HG03460 (cell line): Measurements from ENCODE around the gene CEP135.
"Not testable (repeated sequence)": the region's sequence is repeated elsewhere in the genome, so short reads cannot be mapped to it uniquely, and the experiment has no call there.

ENCODE experiments used
- ATAC-seq: cut with Tn5 transposase; IDR thresholded peaks from one replicate; pipeline ENCODE4 v1.9.1; 2021; ENCODE audit not compliant: unreplicated experiment

The CEP135 gene, protein sequence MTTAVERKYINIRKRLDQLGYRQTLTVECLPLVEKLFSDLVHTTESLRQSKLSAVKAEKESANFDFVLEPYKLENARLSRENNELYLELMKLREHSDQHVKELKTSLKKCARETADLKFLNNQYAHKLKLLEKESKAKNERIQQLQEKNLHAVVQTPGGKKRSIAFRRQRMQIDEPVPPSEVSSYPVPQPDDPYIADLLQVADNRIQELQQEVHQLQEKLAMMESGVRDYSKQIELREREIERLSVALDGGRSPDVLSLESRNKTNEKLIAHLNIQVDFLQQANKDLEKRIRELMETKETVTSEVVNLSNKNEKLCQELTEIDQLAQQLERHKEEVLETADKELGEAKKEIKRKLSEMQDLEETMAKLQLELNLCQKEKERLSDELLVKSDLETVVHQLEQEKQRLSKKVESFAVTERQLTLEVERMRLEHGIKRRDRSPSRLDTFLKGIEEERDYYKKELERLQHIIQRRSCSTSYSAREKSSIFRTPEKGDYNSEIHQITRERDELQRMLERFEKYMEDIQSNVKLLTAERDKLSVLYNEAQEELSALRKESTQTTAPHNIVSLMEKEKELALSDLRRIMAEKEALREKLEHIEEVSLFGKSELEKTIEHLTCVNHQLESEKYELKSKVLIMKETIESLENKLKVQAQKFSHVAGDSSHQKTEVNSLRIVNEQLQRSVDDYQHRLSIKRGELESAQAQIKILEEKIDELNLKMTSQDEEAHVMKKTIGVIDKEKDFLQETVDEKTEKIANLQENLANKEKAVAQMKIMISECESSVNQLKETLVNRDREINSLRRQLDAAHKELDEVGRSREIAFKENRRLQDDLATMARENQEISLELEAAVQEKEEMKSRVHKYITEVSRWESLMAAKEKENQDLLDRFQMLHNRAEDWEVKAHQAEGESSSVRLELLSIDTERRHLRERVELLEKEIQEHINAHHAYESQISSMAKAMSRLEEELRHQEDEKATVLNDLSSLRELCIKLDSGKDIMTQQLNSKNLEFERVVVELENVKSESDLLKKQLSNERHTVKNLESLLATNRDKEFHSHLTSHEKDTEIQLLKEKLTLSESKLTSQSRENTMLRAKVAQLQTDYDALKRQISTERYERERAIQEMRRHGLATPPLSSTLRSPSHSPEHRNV

DNA sequence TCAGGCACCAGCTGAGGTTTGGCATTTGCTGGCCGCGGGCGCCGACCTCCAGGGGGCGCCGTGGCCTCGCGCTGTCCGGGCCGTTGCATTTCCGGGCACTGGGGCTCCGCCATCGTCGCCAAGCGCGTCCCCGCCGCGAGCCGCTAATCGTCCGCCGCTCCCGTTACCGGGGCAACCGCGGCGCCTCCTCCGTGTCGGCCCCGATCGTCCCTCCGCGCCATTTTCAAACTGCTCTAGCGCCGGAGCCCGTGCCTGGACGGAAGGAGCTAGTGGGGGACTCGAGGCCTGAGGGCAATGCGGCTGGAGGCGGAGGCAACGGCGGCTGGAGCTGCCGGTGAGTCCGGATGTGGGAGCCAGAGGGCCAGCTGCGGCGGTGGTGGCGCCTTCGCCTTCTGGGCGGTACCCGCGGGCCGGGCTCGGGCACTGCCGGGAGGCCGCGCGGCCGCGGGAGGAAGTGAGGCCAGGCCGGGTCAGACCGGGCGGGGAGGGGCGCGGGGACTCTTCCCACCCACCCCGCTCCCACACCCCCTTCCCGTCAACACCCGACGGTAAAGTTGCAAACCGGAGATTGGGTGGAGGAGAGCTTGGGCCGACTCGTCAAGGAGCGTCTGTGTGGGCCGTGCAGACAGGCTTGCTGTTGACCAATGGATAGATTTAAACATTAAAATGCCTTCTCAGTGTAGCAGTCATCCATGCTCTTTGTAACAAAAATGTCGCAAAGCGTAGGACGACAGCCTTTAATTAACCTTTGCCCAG lies at the start of gene CEP135:
TSS of gene CEP135 (plus strand) at position 220 of the 756 bp plus-strand sequence. CDS start 3,186 bp downstream, outside the sequence.
- ATAC-seq: peak; percentile 64

DNA sequence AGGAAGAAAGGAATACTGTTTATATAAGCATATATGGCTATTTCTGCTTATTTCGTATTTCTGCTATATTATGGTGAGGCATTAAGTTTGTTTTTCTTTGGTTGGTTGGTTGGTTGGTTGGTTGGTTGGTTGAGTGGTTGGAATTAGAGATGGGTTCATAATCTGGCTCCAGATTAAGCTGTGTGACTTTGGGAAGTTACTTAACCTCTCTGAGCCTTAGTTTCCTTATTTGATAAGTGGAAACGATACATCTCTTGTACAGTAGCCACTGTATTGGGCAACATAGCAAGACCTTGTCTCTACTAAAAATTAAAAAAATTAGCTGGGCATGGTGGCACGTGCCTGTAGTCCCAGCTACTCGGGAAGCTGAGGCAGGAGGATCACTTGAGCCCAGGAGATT lies 46.1 kb upstream of the CEP135 start:
- ATAC-seq: no peak

DNA sequence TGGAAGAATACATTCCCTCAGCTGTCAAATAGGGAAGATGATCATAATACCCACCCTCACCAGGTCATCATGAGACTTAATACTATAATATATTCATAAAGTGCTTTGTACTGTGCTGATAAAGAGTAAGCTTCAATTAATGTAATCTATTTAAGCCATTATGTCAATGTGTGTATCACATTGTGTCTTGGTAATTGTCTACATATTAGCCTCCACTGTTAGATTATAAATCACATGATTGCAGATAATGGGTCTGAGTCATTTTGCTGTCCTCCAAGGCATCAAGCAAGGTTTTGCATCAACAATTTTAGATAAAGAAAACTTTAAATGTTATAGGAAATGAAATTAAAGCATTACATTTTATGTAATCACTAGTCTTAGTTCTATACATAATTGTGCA lies 45.2 kb upstream of the CEP135 start:
- ATAC-seq: no peak

DNA sequence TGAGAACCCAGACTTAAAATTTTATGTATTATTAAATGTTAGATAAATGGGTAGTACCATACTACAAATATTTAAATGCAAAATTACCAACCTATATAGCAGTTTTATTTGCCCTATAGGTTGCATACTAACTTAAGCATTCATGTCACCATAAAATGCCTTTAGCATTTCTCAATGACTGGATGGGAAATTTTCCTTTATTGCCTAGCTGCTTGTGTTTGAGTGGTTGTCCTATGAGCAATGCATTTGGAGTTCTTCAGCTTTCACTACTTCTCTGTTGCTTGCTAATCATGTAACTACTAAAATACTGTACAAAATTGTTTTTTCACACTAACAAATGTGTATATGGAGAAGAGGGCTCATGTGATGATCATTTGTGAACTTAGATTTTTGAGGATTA lies 44.2 kb upstream of the CEP135 start:
- no peak for ATAC-seq

DNA sequence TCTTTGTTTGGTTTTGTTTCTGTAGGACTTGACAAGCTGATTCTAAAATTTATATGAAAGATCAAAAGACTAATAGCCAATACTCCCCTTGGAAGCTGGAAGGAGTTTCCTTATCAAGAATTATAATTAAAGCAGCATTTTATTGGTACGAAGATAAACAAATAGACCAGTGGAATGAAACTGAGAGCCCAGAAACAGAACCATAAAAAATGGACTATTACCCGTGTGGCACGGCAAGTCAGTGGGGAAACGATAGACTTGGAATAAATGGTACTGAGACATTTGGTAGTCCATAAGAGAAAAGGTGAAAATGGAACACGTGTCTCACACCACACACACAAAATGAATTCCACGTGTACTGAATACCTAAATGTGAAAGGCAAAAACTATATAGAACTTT lies 42.4 kb upstream of the CEP135 start:
- no peak for ATAC-seq

DNA sequence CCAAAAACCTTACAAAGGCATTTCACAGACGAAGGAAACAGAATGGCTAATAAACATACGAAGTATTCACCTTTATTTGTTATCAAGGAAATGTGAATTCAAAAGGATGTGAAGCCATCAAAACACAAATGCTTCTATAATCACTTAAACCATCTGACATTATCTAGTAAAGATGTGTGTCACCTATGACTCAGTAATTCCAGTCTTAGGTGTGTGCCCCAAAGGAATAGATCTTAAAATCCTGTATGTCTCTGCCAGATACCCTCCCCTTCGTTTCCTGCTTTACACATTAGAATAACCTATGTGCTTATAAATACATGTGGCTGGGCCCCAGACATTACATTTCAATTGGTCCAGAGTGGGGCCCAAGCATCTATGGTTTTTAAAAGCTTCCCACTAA lies 41.8 kb upstream of the CEP135 start:
- ATAC-seq: no peak

DNA sequence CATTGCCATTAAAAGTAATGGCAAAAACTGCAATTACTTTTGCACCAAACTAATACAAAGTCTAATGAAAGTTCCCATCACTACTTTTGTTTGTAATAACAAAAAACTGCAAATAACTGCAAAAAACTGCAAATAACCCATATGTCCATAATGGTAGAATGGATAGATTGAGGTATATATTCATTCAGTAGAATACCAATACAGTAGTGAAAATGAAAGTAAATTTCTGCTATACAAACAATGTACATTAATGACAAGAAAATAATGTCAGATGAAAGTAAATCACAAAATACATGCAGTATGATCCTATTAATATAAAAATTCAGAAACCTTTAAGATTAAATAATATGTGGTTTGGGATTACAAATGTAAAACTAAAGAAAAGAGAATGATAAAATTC lies 41.3 kb upstream of the CEP135 start:
- ATAC-seq: no peak

DNA sequence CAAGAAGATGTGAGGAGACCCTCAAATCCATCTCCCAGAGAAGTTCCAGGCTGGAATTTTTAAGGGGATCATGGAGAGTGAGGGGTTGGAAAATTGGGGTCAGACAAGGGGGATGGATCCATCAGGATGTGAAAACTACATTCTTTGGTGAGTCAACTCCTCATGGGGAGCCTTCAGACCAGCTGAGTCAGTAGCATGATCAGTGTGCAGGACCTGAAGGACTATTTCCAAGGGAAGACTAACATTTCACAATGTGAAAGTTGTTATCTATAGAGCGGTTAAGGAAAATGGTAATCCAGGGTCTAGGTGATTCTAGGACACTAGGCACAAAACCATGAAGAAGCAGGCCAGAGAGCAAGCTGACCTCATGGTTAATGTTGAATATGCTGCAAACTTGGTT lies 38.6 kb upstream of the CEP135 start:
- no peak for ATAC-seq

DNA sequence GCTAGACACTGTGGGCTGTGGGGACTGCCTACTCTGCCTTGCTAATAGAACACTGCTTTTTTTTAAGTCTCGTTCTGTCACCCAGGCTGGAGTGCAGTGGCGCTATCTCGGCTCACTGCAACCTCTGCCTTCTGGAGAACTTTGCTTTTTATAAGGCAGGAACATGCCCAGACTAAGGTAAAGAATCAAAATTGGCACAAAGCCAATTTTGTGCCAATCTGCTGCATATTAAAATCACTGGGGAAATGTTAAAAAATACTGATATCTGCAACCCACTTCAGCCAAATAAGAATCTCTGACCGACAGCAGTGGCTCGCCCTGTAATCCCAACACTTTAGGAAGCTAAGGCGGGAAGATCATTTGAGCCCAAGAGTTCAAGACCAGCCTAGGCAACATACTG lies 36.5 kb upstream of the CEP135 start:
- no peak for ATAC-seq

DNA sequence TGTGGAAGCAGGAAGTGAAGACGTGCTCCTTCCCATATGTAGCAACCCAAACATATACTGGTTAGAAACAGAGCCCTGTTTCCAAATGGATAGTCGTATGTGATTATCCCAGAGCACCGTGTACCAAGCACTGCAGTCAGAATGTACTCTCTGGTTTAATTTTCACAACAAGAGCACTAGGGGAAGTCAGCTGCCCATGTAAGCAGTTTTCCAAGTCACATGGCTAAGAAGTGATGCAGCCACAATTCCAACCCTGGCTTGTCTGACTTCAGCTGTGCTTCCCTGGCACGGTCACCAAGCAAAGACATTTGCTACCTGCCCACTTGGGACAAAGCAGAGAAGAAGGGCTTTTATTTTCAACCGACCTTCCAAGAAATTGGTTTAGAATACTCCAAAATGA lies 28.2 kb upstream of the CEP135 start:
- no peak for ATAC-seq

DNA sequence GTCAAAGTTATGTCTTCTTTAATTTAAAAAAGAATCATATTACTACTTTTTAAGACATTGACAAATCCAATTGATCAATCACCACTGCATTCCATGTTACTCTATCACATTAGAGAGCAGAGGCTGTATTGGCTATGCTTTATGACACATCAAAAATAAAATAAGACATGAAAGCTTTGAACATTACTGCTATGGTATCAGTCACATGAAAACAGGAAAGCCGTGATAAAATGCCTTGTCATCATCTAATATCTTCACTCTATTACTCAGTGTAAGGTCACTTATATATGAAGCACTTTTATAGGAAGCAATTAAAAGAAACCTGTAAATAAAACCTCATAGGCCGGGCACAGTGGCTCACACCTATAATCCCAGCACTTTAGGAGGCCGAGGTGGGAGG lies 27.7 kb upstream of the CEP135 start:
- no peak for ATAC-seq

DNA sequence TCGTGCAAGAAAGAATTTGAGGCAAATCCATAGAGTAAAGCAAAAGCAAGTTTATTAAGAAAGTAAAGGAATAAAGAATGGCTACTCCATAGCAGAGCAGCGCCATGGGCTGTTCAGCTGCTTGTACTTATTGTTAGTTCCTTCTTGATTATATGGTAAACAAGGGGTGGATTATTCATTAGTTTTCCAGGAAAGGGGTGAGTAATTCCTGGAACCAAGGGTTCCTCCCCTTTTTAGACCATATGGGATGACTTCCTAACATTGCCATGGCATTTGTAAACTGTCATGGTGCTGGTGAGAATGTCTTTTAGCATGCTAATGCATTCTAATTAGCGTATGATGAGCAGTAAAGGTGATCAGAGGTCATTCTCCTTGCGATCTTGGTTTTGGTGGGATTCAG lies 23.5 kb upstream of the CEP135 start:
- ATAC-seq: no peak

DNA sequence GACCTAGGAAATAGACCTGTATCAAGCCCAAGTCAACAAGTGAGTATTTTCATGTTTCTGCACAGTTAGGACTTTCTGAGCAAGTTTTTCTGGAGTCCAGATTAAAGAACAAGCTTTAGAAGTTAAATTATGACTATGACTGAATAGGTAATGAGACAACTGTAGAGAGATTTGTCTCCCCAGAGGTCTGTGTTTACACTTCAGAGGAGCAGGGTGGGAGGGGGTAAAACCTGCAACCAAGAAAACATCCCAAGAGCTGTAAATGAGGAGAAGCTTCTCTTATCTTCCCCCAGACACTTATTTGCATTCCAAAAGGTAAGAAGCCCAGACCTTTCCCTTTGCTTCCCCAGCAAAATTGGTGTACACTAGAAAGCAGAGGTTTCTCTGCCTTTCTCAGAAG lies 22.1 kb upstream of the CEP135 start:
- ATAC-seq: no peak

DNA sequence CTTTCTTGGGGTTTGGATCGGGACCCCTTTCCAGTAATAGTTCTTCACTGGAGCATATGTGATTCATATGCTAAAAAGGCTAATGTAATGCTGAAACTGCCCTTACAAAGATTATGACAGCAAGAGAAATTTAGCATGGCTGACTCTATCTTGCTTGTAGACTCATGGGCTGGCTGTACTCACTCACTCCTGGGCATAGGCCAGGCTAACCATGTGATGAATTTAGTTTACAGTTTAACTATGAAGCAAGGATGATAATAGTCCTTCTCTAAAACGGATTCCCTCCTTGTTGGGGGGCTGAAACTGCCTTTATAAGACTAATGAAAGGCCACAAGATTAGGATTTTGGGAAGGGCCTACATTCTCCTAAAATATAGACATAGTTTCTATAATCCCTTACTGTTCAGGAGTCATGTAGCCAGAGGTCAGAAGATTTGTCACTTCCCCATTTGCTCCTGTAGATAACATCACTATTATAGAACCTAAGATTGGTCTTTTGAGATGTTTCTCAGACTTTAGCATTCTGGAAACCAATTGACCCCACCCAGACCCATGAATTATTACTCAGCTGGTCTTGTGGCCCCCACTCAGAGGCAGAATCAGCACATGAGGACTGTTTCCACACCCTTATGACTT lies 20.8 kb upstream of the CEP135 start:
- ATAC-seq: no peak

DNA sequence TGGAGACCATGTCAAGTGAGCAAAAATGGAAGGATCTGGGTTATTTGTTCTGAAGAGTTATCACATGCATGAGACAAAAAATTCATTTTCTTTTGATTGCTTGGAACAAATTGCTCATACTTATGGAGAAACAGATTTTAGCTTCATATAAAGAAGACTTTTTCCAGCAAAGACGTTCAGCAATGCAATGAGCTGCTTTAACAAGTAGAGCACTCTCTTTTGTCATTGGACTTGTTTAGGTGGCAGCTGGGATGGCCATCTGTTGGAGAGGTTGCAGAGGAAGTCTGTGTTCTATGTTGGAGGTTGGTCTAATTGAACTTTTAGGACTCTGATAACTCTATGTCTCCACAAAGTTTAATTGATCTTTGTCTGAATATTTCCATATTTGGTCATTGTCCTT lies 19.9 kb upstream of the CEP135 start:
- ATAC-seq: no peak

DNA sequence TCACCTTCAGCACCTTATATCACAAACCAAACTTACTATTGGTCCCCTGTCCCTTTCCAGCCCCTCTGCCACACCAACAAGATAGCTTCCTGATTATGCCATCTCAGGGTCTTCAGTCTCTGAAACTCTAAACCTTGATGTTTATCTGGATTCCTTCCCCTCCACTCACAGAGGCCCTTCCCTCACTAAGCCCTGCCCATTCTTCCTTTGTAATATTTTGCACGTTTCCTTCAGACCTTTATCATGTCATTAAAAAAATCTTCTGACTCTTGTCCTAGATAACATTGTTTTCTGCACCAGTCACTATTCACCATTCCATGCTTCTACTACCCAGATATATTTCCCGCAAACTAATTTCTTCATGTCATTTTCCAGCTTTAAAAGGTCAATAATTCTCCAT lies 17.7 kb upstream of the CEP135 start:
- no peak for ATAC-seq

DNA sequence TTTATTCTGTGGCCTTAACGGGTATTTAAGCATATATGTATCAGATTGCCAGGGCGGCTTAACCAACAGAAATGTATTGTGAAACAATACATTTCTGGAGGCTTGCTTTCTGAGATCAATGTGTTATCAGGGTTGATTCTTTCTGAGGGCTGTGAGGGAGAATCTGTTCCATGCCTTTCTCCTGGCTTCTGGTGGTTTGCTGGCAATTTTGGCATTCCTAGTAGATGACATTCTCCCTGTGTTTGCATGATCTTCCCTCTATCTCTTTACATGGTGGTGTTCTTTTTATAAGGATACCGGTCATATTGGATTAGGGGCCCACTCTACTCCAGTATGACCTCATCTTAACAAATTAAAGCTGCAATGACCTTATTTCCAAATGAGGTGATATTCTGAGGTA lies 16.9 kb upstream of the CEP135 start:
- no peak for ATAC-seq

DNA sequence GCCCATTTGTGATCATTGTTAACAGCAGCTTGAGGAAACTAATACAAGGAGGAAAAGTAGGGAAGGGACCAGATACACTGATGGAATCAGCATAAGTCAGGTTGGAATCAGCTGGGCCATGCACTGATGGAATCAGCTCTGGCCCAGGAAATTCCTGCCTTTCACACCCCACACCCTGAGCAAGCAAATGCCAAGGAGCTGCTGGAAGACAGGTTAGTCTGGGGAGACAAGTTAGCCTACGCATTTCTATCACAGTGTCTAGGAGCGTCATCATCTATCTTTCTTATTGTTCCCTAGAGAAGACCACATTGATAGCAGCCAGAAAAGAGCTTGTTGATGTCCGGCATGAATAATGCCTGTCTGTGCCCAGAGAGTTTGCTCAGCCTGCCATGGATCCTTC lies 16.2 kb upstream of the CEP135 start:
- no peak for ATAC-seq

DNA sequence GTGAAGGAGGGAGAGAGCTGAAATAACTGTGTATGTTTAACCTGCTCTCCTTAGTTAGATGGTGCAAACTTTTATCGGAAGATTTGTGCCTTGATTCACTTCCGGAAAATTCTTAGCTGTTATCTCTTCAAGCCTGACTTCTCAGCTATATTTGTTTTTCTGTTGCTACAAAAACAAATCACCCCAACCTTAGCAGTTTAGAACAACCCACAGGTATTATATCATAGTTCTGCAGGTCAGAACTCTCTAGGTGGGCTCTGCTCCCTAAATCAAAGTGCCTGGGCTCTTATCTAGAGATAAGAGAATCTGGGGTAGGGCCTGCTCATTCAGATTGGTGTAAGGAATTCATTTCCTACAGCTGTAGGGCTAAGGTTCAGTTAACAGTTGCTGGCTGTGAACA lies 15.1 kb upstream of the CEP135 start:
- no peak for ATAC-seq

DNA sequence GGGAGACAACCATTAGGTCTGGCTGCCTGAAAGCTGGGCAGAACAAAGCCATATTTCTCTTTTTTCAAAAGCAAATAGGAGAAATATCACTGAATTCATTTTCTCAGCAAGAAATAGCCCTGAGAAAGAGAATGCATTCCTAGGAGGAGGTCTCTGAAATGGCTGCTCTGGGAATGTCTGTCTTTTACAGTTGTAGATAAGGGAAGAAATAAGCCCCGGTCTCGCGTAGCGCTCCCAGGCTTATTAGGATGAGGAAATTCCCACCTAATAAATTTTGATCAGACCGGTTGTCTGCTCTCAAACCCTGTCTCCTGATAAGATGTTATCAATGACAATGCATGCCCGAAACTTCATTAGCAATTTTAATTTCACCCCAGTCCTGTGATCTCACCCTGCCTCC lies 12.8 kb upstream of the CEP135 start:
- not testable (repeated sequence) for ATAC-seq

DNA sequence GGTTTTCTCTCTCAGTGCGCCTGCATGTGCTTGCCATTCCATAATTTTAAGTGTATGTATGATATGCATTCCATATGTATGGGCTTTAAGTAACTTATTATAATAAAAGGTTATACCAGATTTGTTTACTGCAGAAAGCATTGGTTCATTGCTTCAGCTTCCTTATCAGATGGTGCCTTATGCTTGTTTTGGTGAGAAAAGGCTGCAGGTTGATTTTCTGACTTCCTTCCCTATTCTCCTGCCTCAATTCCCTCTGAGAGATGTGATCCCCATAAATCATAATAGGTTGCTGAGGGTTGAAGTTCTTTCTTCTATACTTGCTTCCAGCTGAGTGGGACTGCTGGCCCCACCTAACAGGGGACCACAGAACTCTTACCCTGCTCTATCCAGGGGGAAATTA lies 10.3 kb upstream of the CEP135 start:
- ATAC-seq: no peak
